ENCODE measurements around the gene HTR3E.

Gene HTR3E

DNA sequence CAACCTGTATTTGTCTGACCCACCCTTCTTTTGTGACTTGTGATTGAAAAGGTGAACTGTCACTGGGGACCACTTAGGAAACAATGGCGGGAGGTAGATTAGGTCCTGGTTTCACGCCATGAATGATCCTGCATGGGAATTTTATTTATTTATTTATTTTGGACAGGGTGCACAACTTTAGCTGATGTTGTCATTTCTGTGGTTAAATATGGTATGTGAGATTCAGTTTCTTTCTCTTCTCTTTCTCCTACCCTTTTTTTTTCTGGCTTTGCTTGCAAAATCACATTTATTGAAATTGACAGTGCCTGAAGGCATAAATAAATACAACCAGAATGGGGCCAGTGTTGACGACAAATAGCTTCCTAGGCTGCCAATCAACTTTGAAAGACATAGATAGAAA lies 18.0 kb upstream of the HTR3E start:
- no peak for DNase-seq (ENCODE audit: extremely low read depth, low read depth)
- TF ChIP-seq, protein P1, sequence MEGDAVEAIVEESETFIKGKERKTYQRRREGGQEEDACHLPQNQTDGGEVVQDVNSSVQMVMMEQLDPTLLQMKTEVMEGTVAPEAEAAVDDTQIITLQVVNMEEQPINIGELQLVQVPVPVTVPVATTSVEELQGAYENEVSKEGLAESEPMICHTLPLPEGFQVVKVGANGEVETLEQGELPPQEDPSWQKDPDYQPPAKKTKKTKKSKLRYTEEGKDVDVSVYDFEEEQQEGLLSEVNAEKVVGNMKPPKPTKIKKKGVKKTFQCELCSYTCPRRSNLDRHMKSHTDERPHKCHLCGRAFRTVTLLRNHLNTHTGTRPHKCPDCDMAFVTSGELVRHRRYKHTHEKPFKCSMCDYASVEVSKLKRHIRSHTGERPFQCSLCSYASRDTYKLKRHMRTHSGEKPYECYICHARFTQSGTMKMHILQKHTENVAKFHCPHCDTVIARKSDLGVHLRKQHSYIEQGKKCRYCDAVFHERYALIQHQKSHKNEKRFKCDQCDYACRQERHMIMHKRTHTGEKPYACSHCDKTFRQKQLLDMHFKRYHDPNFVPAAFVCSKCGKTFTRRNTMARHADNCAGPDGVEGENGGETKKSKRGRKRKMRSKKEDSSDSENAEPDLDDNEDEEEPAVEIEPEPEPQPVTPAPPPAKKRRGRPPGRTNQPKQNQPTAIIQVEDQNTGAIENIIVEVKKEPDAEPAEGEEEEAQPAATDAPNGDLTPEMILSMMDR (IDR thresholded peaks at IDR 0.05; ENCODE audit: low read depth, low read length, missing control alignments), result no peak
- no peak overlapping the region for H3K4me3 ChIP-seq (replicated peaks; ENCODE audit: low read depth, low read length)

DNA sequence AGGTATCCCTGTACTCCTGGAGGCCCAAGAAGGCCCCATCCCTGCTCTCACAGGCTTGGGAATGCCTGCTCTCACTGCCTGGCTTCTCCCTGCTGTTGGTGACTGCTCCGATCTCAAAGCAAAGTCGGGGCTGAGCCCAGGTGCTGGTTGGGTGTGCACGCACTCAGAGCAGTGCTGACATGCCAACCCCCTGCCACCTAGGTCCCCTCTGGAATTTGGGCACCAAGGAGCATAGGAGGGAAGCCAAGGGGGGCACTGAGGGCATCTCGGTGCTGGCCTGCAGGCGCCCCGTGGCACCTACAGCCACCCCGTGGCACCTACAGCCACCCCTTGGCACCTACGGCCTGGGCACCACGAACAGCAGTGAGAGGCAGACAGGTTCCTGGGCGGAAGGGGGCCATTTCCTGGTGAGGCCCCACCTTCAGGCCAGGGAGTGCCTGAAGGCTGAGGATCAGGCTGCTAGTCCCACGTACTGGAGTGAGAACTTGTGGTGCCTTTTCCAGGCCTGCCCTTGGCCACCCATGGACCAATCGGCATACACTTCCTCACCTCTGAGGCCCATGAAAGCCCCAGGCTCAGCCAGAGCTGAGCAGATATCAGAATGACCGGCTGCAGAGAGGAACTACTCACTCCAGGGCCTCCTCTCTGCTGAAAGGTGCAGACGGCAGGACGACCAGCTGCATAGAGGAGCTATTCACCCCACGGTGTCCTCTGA lies 15.6 kb upstream of the HTR3E start:
- TF ChIP-seq, protein P1 (IDR thresholded peaks at IDR 0.05; ENCODE audit: low read depth, low read length, missing control alignments), result no peak
- DNase-seq (ENCODE audit: extremely low read depth, low read depth), result no peak
- no peak overlapping the region for H3K4me3 ChIP-seq (replicated peaks; ENCODE audit: low read depth, low read length)

DNA sequence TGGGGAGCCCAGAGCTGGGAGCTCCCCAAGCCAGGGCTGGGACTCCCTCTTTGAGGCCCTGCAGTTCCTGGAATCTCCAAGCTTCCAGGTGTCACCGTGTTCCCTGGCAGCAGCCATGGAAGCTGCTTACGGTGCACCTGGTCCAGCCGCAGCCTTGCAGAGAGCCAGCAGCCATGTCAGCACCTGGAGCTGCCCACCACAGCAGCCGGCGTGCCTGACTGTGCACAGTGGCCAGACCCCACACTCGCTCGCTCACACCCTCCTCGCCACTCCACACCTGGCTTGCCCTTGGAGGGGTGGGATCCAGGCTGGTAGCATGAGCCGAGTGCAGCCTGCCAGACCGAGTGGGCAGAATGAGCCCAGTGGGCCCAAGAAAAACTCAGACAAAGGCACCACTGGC lies 14.8 kb upstream of the HTR3E start:
- TF ChIP-seq, protein P1 (IDR thresholded peaks at IDR 0.05; ENCODE audit: low read depth, low read length, missing control alignments), result no peak
- no peak overlapping the region for H3K4me3 ChIP-seq (replicated peaks; ENCODE audit: low read depth, low read length)
- DNase-seq (ENCODE audit: extremely low read depth, low read depth), result no peak

DNA sequence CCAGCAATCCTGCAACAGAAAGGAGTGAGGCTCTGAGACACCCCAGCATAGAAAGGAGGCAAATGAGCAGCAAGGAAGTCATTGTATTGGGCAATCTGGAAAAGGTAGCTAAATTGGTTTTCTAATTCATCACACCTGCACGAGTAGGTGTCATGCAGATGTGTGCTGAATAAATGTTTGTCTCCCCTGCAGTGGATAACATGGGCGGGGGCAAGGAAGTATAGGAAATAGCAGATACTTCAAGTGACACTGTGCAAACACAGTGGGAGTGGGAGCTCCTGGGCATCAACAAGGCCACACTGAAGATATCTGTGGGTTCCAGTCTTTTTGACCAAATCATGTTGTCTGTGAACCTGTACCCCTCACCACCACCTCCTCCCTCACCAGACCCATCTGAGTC lies 14.4 kb upstream of the HTR3E start:
- TF ChIP-seq, protein P1 (IDR thresholded peaks at IDR 0.05; ENCODE audit: low read depth, low read length, missing control alignments), result no peak
- no peak overlapping the region for H3K4me3 ChIP-seq (replicated peaks; ENCODE audit: low read depth, low read length)
- DNase-seq (ENCODE audit: extremely low read depth, low read depth), result no peak

DNA sequence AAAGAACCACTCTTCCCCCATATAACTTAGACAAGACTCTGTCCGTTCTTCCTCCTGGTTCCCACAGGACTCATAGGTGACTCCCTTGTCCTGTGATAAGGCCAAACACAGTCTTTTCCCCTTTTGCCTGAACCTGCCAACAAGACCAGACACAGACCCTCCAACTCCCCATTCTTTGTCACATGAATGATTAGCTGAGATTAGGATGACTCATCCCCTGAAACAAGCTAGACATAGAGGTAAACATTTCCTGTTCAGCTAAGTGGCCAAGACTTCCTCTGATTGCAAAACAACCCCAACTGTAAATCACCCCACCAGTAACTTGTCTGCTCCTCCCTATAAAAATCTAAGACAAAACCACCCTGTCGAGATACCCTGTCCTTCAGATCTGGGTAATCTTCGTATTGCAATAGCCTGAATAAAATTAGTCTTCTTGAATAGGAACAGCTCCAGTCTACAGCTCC lies 11.4 kb upstream of the HTR3E start:
- no peak for DNase-seq (ENCODE audit: extremely low read depth, low read depth)

DNA sequence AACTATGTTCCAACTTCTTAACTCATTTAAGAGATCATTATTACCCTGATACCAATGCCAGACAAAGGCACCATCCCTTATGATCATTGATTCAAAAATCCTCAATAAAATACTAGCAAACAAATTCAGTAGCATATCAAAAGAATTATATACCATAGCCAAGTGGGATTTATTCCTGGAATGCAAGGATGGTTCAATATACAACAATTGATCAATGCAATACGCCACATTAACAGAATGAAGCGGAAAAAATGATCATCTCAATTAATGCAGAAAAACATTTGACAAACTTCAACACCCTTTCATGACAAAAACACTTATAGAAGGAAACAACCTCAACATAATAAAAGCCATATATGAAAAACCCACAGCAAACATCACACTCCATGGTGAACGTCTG lies 4.7 kb upstream of the HTR3E start:
- no peak overlapping the region for H3K4me3 ChIP-seq (replicated peaks; ENCODE audit: low read depth, low read length)
- DNase-seq (ENCODE audit: extremely low read depth, low read depth), result no peak
- TF ChIP-seq, protein P1 (IDR thresholded peaks at IDR 0.05; ENCODE audit: low read depth, low read length, missing control alignments), result no peak

More for the DNA sequence above, 11.4 kb upstream of the HTR3E start:
- H3K4me3 ChIP-seq (replicated peaks; ENCODE audit: low read depth, low read length), result no peak overlapping the region
- TF ChIP-seq, protein P1 (IDR thresholded peaks at IDR 0.05; ENCODE audit: low read depth, low read length, missing control alignments), result no peak

DNA sequence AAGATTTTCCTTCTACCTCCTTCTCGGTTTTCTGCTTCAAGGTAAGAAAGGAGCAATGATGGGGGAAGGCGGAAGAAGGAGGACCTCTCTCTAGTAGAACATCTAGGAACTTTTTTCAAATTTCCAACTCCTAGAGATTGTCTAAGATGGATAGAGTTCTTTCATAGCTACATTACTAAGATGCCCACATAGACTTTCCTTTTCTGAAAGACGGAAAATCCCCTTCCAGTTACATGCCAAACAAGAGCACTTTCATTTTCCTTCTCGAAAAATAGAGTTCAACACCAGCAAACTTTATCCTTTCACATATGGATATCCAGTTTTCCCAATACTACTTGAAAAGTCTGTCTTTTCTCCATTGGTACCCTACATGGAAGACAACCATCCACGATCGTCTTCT lies 692 bp downstream of the HTR3E start:
- TF ChIP-seq, protein P1 (IDR thresholded peaks at IDR 0.05; ENCODE audit: low read depth, low read length, missing control alignments), result no peak
- no peak overlapping the region for H3K4me3 ChIP-seq (replicated peaks; ENCODE audit: low read depth, low read length)

More for the DNA sequence above, 692 bp downstream of the HTR3E start:
- DNase-seq (ENCODE audit: extremely low read depth, low read depth), result no peak

Measured in HFF-Myc (cell line).